Measurements from ENCODE around the gene PSME1.

The PSME1 gene

DNA sequence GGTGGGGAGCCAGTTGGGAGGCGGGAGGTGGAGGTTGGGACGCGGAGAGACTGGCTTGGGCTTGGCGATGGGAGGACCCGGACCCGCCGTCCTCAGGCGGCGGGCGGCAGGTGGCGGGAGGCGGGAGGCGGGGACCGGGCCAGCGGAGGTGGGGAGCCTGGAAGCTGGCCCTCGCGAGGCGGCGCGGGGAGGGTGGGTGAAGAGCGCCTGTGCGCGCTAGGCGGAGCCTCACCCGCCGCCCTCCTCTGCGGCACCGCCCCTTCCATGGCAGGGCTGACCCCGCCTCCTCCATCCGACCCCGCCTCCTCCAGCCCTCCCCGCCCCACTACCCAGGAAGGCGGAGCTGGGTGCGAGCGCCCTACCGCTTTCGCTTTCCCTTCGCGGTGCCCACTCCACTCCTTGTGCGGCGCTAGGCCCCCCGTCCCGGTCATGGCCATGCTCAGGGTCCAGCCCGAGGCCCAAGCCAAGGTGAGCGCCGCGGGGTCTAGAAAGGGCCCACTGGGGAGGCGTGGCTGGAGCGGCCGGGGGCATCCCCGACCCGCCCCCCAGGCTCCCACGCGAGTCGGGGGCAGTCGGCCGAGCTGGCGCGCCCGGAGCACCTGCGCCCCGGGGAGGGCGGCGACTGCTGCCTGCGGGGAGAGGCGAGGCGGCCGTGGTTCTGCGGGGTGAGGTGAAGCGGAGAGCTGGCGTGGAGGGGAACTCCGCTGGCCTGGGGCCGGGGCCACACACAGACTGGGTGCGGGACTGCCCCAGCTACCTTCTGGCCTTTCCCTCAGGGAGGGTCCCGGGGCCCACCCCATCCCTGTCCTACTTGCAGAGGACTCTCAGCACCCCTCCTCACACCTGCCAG is at the start of gene PSME1:
Gene PSME1 (plus strand): TSS at position 361 of the 850 bp plus-strand sequence. CDS start 69 bp downstream, at position 430.
- peak; percentile 73 for DNase-seq

DNA sequence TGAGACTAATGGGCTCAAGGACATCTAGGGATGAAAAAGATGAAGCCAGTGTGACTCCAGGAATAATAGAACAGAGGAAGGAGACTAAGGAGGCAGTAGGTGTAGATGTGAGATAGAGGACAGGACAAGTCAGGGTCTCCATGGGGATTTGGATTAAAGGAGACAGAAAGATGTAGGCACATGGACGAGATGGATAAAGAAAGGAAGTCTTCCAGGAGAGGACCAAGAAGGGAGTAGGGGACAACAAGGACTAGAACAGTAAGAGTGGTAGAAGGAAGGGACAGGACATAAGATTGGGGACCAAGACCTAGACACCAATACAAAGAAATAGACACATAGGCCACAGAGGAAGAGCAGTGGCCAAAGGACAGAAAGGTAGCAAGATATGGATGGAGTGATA is 49.0 kb upstream of the PSME1 start:
- DNase-seq: no peak

DNA sequence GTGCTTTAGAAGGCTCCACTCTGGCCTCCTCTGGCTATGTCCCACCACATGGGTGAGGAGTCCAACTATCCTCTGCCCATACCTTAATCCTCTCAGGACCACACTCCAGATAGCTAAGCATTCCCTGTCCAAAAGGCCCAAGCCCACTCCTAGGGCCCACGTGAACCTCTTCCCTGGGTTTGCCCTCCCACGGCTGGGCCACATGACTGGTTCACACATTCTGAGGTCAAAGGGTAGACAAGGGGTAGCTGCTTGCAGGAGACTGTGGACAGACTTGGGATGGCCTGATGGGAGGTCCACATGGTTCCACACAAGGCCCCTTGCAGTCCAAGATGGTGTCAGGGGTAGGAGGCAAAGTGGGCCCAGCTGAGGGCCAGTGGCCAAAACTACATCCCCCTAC is 47.9 kb upstream of the PSME1 start:
- DNase-seq: no peak

DNA sequence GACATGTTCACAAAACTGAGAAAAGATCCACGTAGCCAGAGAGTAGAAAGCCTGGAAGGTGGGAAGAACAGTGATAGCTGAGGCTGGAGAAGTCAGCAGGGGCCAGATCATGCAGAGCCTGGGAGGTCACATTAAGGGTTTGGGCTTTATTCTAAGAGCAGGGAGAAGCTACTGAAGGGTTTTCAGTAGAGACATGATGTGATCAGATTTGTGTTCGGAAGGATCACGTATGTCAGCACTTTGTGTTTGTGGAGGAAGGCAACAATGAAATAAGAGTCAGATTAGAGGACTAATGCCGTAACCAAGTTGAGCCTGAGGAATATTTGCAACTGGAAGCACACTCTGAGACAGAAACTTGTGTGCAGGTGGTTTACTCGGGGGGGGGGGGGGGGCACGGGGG is 46.1 kb upstream of the PSME1 start:
- no peak for DNase-seq

DNA sequence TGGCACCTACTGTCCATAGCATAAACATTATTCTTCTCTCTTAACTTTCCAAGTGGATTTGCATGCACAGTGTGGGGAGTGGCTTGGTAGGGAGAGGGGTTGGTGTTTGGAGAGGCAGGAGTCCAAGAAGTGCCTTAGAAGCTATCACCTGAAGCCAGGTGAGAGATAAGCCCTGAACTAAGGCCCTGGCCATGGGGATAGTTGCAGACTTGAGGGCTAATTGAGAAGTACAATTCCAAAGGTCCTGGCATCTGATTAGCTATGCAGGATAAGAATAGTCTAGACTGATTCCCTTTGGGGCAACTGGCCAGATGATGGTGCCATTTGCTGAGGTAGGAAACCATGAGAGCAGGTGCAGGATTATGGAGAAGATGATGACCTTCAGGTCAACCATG is 43.9 kb upstream of the PSME1 start:
- DNase-seq: no peak

DNA sequence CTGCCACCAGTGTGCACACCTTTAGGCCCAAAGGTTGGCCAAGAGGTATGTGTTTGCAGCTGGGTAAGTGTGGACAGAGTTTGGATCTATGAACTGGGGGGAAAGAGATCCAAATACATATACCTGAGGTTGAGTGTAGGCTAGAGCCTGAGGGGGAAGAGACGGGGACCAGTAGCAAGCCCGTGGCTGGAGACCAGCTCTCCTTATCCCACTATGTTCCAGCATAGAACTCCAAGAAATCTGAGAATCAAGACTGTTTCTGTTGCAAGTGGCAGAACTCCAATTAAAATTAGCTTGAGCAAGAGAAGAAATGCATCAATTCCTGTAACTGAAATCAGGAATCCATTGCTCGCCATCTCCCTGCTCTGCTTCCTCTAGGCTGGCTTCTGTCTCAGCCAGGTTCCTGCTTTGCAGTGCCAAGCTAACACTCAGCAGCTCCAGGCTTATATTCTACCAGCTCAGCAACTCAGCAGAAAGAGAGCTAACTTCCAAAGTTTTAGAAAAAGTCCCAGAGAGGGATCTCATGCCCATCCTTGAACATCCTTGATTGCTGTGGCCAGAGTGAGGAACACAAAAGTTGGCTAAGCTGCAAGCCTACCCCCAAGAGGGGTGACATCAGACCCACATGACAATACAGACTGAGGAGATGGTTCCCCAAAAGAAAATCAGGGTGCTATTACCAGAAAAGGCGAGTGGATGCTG is 43.3 kb upstream of the PSME1 start:
- no peak for DNase-seq

DNA sequence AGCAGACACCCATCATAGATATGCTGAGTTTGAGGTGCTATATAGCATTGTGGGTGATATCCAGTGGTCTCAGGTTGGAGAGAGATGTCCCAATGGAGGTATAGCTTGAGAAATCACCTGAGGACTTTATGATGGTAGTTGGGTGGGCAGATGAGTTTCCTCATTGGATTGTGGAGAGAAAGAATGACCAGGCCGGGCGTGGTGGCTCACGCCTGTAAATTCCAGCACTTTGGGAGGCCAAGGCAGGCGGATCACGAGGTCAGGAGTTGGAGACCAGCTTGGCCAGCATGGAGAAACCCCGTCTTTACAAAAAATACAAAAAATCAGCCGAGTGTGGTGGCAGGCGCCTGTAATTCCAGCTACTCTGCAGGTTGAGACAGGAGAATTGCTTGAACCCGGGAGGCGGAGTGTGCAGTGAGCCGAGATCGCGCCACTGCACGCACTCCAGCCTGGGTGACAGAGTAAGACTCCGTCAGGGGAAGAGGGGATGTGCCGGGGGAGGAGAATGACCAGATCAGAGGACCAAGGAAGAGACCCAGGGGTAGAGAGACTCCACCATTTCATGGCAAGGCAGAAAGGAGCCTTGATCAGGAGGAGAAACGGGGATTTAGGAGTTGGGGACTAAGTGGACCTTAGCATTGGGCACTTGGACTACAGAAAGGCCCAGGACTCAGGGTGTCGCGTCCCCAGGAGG is 42.6 kb upstream of the PSME1 start:
- no peak for DNase-seq

DNA sequence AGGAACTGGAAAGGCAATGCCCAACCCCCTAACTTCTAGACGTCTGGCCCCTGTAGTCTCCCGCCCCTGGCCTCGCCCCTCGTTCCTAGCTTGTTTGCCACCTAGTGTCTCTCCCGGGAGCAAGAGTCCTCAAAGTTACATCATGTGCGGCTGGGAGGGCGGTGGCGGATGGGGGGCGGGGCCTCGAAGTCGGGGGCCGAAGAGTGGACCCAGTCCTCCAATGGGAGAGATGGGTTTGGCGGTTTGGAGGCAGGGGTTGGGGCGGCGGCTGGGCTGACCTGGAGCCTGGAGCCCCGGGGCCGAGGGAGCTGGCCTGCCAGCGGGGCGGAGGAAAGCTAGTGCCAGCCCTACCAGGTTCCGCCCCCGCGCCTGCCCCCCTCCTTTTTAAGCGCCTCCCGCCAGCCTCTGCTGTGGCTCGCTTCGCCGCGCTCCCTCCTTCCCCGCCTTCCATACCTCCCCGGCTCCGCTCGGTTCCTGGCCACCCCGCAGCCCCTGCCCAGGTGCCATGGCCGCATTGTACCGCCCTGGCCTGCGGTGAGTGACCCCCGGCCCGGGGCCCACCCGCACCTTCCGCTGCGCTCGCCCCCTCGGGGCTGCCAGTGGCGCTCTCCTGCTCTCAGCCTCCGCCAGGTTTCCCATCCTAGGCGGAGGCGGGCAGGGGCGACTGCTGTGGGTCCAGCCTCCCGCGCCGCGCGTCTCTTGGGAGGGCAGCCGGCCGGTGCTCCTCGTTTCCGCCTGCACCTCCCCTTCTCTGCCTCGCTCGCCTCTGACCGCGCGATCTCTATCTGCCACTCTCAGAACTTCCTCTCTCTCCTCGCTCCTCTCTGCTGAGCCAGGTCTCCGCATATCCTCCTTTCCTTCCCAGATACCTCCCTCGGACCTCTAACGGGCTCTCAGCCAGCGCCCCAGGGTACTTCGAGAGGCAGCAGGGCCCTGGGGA is 41.8 kb upstream of the PSME1 start, which contains the start of gene PCK2:
Gene PCK2 (plus strand): TSS at position 411 of the 940 bp plus-strand sequence. CDS start 95 bp downstream, at position 506.
- DNase-seq: peak; percentile 84

DNA sequence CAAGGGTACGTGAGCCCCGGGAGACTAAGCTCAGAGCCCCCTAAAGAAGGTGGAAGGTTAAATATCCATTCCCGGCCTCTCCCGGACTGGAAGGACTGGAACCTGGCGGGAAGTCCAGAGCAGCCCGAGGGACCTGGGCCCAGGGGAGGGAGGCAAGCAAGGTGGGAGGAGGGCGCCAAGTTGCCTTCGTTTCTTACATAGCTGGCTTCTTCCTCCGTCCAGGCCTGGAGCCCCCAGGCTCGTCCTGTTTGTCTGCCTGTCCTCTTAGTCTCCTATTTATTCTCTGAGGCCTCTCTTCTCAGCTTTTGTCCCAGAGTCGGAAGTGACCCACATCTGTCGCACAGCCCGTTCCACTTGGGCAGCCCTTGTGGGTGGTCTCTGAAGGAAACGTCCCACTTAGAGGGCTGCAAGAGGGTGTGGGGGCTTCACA is 41.1 kb upstream of the PSME1 start:
- DNase-seq: no peak

DNA sequence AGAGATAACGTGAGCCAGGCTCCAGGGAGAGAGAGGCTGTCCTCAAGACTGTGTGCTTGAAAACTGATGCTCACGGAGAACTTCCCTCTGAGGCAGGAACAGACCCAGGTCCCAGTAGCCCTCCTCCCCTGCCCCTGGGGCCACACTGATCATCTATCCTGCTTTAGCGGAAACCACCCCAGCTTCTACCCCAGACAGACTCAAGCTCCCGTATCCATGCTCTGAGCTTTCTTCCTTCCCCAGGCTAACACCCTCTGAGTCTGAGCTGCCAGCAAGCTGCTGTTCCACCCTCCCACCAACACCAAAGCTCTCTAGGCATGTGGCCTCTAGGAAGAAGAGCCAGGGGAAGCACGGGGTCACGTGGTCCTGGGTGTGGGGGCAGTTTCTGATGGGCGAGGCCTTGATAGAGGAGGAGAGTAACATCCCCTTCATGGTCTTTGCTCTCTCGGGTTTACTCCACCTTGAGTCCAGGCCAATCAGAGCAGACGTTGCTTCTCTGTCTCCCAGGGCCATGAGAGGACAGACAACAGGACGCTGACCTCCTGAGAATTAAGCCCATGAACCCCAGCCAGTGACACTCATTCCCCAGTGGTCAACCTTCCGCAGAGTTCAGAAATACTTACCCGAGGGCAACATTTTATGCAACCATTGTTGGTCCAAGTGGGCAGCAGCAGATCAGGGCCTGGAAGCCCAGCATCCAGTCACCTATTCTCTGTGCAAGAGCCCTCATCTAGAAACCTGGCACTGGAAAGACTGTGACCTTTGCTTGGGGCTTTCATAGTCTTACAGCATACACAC is 40.5 kb upstream of the PSME1 start:
- no peak for DNase-seq

DNA sequence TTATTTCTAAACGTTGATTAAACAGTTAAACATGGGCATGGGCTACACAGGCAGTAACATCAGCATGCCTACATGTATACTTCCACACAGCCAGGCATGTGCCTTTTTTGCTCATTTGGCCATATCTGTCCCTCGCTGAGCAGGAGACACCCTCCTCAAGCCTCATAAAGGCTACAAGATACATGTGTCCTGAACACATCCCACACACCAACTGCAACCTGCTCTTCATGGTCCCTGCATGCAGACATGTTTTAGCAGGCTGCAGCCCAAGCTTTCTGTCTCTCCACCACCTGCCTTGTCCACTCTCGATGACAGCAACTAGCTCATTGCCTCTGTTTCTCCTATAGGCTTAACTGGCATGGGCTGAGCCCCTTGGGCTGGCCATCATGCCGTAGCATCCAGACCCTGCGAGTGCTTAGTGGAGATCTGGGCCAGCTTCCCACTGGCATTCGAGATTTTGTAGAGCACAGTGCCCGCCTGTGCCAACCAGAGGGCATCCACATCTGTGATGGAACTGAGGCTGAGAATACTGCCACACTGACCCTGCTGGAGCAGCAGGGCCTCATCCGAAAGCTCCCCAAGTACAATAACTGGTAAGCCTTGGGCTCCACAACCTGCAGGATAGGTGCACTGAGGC is 39.3 kb upstream of the PSME1 start:
- no peak for DNase-seq

DNA sequence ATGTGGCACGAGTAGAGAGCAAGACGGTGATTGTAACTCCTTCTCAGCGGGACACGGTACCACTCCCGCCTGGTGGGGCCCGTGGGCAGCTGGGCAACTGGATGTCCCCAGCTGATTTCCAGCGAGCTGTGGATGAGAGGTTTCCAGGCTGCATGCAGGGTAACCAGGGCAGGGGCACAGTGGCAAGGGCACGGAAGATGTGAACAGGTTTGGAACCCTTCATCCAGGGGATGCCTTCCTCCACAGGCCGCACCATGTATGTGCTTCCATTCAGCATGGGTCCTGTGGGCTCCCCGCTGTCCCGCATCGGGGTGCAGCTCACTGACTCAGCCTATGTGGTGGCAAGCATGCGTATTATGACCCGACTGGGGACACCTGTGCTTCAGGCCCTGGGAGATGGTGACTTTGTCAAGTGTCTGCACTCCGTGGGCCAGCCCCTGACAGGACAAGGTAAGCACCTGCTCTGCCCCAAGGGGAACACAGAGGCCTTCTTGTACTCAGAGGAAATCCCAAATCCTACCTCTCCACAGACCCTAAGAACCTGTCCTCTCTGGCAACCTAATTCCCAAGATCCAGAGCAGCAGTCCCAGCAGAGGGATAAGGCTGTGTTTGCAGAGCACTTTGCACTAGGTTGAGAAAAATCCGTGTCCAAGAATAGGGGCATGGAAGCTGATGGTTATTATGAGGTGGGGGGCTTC is 37.6 kb upstream of the PSME1 start:
- DNase-seq: no peak

DNA sequence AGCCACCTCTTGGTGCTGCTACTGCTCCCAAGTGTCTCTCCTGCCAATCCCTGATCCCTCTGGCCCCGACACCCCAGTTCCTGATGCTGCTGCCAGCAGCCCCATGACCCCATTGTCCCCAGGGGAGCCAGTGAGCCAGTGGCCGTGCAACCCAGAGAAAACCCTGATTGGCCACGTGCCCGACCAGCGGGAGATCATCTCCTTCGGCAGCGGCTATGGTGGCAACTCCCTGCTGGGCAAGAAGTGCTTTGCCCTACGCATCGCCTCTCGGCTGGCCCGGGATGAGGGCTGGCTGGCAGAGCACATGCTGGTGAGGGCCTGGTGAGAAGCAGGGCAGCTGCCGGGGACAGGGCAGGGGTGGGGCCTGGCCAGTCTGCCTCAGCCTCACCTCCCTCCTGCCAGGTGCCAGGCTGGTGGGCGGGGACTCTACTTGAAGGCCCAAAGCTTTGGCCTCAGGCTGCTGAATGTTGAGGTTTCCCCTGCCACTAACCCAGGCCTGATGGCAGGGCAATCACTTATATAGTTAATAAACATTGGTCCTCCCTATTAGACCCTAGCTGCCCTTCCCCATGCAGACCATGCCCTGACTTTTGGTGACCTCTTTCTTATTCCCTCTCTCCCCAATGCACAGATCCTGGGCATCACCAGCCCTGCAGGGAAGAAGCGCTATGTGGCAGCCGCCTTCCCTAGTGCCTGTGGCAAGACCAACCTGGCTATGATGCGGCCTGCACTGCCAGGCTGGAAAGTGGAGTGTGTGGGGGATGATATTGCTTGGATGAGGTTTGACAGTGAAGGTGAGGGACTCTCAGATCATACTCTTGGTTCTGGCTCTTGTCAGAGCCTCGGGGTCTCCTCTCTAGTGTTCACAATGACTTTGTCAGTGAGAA is 36.8 kb upstream of the PSME1 start:
- DNase-seq: no peak

DNA sequence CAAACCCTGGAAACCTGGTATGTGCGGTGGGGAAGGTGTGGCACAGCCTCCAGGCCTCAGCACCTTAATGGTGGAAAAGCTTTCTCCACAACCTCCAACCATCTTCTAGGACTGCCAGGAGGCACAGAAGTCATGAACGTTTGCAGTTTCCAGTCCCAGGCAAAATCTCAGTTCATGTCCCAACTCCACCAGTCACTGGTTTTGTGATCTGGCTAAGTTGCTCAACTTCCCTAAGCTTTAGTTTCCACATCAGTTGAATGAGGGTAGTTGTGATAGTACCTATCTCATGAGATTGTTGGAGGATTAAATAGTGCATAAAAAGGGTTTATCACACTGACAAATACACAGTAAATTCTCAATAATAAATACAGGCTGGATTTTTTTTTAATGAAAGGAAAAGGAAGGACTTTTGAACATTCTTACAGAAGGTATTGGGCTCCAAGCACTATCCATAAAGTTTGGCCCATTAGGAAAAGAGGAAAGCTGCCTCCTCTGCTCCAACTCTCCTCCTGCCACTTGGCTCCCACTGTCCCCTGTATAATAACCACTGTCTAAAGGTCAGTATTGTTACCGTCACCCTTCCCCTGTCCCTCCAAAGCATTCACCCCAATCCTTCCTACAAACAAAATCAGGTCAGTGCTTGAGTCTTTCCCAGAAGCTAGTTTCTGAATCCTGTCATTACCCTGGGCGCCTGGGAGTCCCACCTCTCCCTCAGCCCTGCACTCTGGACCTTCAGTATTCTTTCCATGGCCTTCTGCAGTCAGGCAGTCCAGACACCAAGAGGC is 35.6 kb upstream of the PSME1 start:
- DNase-seq: no peak

DNA sequence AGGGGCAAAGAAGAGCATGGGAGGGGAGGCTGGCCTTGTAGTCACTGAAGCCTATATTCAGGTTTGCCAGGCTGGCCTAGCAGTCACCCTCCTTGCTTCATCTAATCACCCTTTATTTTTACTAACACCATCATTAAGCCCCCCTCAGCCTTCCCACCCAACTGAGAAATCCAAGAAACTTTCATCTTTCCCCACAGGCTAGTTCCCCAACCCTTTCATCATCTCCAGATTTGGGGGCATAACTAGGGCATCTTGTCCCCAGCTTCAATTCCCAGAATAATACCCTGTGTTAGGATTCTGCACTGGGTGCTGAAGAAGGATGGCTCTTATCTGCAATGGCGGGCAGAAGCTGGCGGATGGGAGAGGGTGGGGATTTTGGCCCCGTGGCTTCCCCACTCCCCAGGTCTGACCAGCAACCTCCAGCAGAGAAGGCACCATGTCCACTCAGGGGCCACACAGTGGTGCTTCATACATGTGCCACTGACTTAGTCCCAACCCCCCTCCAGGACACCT is 35.0 kb upstream of the PSME1 start:
- no peak for DNase-seq

DNA sequence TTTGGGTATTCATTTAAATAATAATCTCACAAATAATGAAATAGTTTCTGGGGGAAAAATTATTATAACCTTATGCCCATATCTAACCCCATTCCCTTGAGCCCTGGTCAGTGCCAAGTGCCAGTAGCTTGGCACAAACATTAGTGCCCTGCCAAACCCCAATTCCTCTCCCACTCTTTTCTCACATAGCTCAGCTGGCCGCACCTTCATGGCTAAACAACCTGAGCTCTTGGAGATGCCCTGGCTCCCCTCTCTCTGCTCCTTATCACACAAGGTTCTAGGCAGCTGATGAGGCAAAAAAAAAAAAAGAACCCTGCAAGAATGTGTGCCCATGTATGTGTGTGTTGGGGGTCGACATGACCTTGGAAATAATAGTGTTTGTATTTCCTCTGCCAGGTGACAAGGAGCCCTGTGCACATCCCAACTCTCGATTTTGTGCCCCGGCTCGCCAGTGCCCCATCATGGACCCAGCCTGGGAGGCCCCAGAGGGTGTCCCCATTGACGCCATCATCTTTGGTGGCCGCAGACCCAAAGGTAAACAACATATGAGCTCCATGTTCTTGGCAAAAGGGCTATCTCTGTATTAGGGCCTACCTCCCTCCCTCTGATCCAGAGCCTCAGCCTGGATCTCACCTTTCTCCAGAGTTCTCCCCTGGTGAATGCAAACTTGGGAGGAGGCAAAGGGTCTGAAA is 33.5 kb upstream of the PSME1 start:
- DNase-seq: no peak

DNA sequence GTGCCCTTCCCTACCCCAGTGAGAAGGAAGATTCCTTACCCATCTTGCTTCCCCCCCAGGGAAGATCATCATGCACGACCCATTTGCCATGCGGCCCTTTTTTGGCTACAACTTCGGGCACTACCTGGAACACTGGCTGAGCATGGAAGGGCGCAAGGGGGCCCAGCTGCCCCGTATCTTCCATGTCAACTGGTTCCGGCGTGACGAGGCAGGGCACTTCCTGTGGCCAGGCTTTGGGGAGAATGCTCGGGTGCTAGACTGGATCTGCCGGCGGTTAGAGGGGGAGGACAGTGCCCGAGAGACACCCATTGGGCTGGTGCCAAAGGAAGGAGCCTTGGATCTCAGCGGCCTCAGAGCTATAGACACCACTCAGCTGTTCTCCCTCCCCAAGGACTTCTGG is 32.5 kb upstream of the PSME1 start:
- DNase-seq: no peak
